Peyer's patch (tissue), 4 donors: ENCODE results near the gene LAMB1.

Experiments
- POLR2A ChIP-seq, 2 donors: fragments of 450-650 bp; IDR thresholded peaks; one replicate each; pipeline ENCODE4 v1.5.1; 2017; ENCODE audit warnings: antibody characterized with exemption in 2 of 2, mild to moderate bottlenecking in 2 of 2, moderate library complexity in 2 of 2
- TF ChIP-seq, protein P1 (sequence below), 6 experiments: fragments of 450-650 bp in 4 of 6; fragments of 200-600 bp in 2 of 6; sonication (generic) in 1 of 6; IDR thresholded peaks; one replicate each; pipeline ENCODE4 v1.5.1; 2017 to 2019; ENCODE audit warnings: antibody characterized with exemption in 6 of 6, mild to moderate bottlenecking in 3 of 6, moderate library complexity in 1 of 6

DNA sequence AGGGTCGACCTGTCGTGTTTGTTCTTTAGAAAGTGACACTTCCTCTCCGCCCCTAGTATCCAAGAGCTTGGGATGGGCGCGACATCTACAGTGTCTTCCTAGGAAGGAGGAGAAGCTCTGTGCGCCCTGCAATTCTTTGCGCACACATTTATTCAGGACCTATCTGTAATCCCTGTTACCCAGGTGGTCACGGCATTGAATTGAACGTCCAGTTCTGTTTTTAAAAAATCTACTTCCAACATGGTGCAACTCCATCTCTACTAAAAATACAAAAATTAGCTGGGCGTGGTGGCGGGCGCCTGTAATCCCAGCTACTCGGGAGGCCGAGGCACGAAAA lies 606 bp upstream of the LAMB1 start:
- TF ChIP-seq, protein P1, sequence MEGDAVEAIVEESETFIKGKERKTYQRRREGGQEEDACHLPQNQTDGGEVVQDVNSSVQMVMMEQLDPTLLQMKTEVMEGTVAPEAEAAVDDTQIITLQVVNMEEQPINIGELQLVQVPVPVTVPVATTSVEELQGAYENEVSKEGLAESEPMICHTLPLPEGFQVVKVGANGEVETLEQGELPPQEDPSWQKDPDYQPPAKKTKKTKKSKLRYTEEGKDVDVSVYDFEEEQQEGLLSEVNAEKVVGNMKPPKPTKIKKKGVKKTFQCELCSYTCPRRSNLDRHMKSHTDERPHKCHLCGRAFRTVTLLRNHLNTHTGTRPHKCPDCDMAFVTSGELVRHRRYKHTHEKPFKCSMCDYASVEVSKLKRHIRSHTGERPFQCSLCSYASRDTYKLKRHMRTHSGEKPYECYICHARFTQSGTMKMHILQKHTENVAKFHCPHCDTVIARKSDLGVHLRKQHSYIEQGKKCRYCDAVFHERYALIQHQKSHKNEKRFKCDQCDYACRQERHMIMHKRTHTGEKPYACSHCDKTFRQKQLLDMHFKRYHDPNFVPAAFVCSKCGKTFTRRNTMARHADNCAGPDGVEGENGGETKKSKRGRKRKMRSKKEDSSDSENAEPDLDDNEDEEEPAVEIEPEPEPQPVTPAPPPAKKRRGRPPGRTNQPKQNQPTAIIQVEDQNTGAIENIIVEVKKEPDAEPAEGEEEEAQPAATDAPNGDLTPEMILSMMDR (IDR thresholded peaks at IDR 0.05) = no peak
- TF ChIP-seq POLR2A (IDR thresholded peaks at IDR 0.05) = no peak
